HCT116 (cell line): ENCODE data around the gene ERC1. TPM values are rescaled to one million over a fixed set of nuclear protein-coding genes. Genes with fewer than 3 reads are reported as not detected.

ENCODE experiments used
- ATAC-seq: fragments of 200-7000 bp; cut with Tn5 transposase; 2 replicates; pipeline ENCODE4 v1.9.1; 2020; ENCODE audit warnings: mild to moderate bottlenecking, moderate library complexity
- BruUV-seq: library from RNA; stranded (reverse); fragments of 400-500 nt; replicated peaks from 2 replicates; lab custom pipeline; 2021; lab: Mats Ljungman, UMichigan
- CTCF ChIA-PET: fragments of 300-600 bp; sonication (Branson Sonifier 250); formaldehyde crosslinking; loops from one replicate; lab custom pipeline; 2021; ENCODE audit warnings: antibody characterized with exemption; lab: Charles Lee
- POLR2A ChIA-PET: fragments of 300-600, 350-600 bp; sonication (Branson Sonifier 250); formaldehyde crosslinking; loops from one replicate; lab custom pipeline; 2021; ENCODE audit warnings: antibody characterized with exemption; lab: Charles Lee
- RAD21 ChIA-PET, 2 experiments: fragments of 300-600 bp; sonication (Branson Sonifier 250); formaldehyde crosslinking; loops; one replicate each; lab custom pipeline; 2023; ENCODE audit warnings: low total read pairs in 2 of 2; ENCODE audit not compliant: uncharacterized antibody in 2 of 2, unreplicated experiment in 2 of 2, low non-redundant PET in 1 of 2; lab: Charles Lee
- DNase-seq: peaks from one replicate; pipeline ENCODE4 v3.0.0-alpha.2; 2010; ENCODE audit warnings: low read depth, low spot score
- H2AFZ ChIP-seq: fragments of 200-600 bp; shearing (Covaris generic), sonication (generic); 2 replicates; pipeline ENCODE4 v1.6.1; 2017; ENCODE audit warnings: low read depth, mixed run types, mixed read lengths, antibody characterized with exemption, low read length; ENCODE audit not compliant: poor library complexity, severe bottlenecking
- H3K27ac ChIP-seq: 2 replicates; pipeline ENCODE4 v1.5.1; 2012; ENCODE audit warnings: low read depth, low read length
- H3K27me3 ChIP-seq: fragments of 200-600 bp; sonication (generic); 2 replicates; pipeline ENCODE4 v1.6.1; 2016; ENCODE audit warnings: mixed run types, low read length, mixed read lengths; ENCODE audit not compliant: insufficient read depth
- H3K36me3 ChIP-seq, 2 experiments: fragments of 200-500 bp in 1 of 2; fragments of 200-600 bp in 1 of 2; sonication (Bioruptor generic) in 1 of 2; sonication (generic) in 1 of 2; 2 replicates each; pipeline versions ENCODE4 v1.5.1 to v1.6.1; 2014 to 2016; ENCODE audit warnings: low read length in 2 of 2, inconsistent platforms in 1 of 2, mixed read lengths in 1 of 2, mixed run types in 1 of 2; ENCODE audit not compliant: insufficient read depth in 2 of 2, control insufficient read depth in 1 of 2
- H3K4me1 ChIP-seq, 2 experiments: fragments of 200-600 bp in 1 of 2; sonication (generic) in 1 of 2; 2 replicates each; pipeline versions ENCODE4 v1.5.1 to v1.6.1; 2012 to 2017; ENCODE audit warnings: low read length in 2 of 2, inconsistent platforms in 1 of 2, mild to moderate bottlenecking in 1 of 2, mixed read lengths in 1 of 2, mixed run types in 1 of 2, moderate library complexity in 1 of 2; ENCODE audit not compliant: insufficient read depth in 2 of 2, control insufficient read depth in 1 of 2
- H3K4me2 ChIP-seq: fragments of 200-600 bp; sonication (generic); 2 replicates; pipeline ENCODE4 v1.6.1; 2017; ENCODE audit warnings: mixed run types, low read length, mixed read lengths
- H3K4me3 ChIP-seq, 2 experiments: fragments of 200-600 bp in 1 of 2; sonication (generic) in 1 of 2; replicated peaks in 1 of 2; 2 replicates each; pipeline ENCODE4 v1.5.1; 2011 to 2016; ENCODE audit warnings: low read length in 2 of 2, control low read depth in 1 of 2, low read depth in 1 of 2, mild to moderate bottlenecking in 1 of 2, mixed read lengths in 1 of 2, mixed run types in 1 of 2
- H3K79me2 ChIP-seq: fragments of 200-600 bp; sonication (generic); 2 replicates; pipeline ENCODE4 v1.6.1; 2017; ENCODE audit warnings: mild to moderate bottlenecking, mixed run types, low read length, moderate library complexity, mixed read lengths; ENCODE audit not compliant: insufficient read depth
- H3K9ac ChIP-seq: fragments of 200-600 bp; sonication (generic); 2 replicates; pipeline ENCODE4 v1.6.1; 2016; ENCODE audit warnings: low read length, mixed read lengths
- H3K9me2 ChIP-seq: fragments of 200-600 bp; sonication (generic), shearing (Covaris generic); 2 replicates; pipeline ENCODE4 v1.6.1; 2017; ENCODE audit warnings: mixed run types, mild to moderate bottlenecking, moderate library complexity; ENCODE audit not compliant: insufficient read depth
- H3K9me3 ChIP-seq, 2 experiments: fragments of 200-500 bp in 1 of 2; fragments of 200-600 bp in 1 of 2; sonication (Bioruptor generic) in 1 of 2; sonication (generic) in 1 of 2; 2 replicates each; pipeline ENCODE4 v1.6.1; 2014 to 2017; ENCODE audit warnings: low read length in 2 of 2, mixed read lengths in 2 of 2, inconsistent platforms in 1 of 2, low read depth in 1 of 2, mild to moderate bottlenecking in 1 of 2, mixed run types in 1 of 2, moderate library complexity in 1 of 2; ENCODE audit not compliant: control insufficient read depth in 1 of 2, insufficient read depth in 1 of 2
- H4K20me1 ChIP-seq: fragments of 200-600 bp; sonication (generic), shearing (Covaris generic); 2 replicates; pipeline ENCODE4 v1.6.1; 2017; ENCODE audit warnings: mixed run types, mild to moderate bottlenecking, moderate library complexity; ENCODE audit not compliant: insufficient read depth
- CBX3 ChIP-seq: IDR thresholded peaks from 2 replicates; pipeline ENCODE4 v1.6.1; 2012; ENCODE audit warnings: low read depth
- CEBPB ChIP-seq: IDR thresholded peaks from 2 replicates; pipeline ENCODE4 v1.6.1; 2012; ENCODE audit warnings: low read depth
- EGR1 ChIP-seq: IDR thresholded peaks from 2 replicates; pipeline ENCODE4 v1.6.1; 2012; ENCODE audit warnings: low read depth
- EZH2phosphoT487 ChIP-seq: fragments of 200-600 bp; IDR thresholded peaks from 2 replicates; pipeline ENCODE4 v1.6.1; 2018; ENCODE audit warnings: antibody characterized with exemption, borderline replicate concordance
- FOSL1 ChIP-seq: IDR thresholded peaks from 2 replicates; pipeline ENCODE4 v1.6.1; 2012; ENCODE audit warnings: low read depth
- JUND ChIP-seq: IDR thresholded peaks from 2 replicates; pipeline ENCODE4 v1.6.1; 2012
- MAX ChIP-seq: IDR thresholded peaks from 2 replicates; pipeline ENCODE4 v1.6.1; 2012
- POLR2A ChIP-seq: IDR thresholded peaks from 2 replicates; pipeline ENCODE4 v1.7.0; 2011; ENCODE audit warnings: borderline replicate concordance; ENCODE audit not compliant: insufficient read depth, insufficient read length; ENCODE audit errors: extremely low read depth
- POLR2AphosphoS5 ChIP-seq: IDR thresholded peaks from 2 replicates; pipeline ENCODE4 v1.6.1; 2011; ENCODE audit warnings: mild to moderate bottlenecking, low read depth, low read length, moderate library complexity
- RAD21 ChIP-seq: IDR thresholded peaks from 2 replicates; pipeline ENCODE4 v1.6.1; 2012; ENCODE audit warnings: low read depth, mild to moderate bottlenecking
- SRF ChIP-seq: IDR thresholded peaks from 2 replicates; pipeline ENCODE4 v1.6.1; 2012; ENCODE audit warnings: low read depth
- TCF7L2 ChIP-seq: IDR thresholded peaks from 2 replicates; pipeline ENCODE4 v1.7.0; 2011; ENCODE audit warnings: borderline replicate concordance, inconsistent platforms; ENCODE audit not compliant: insufficient read depth, insufficient read length; ENCODE audit errors: extremely low read depth
- YY1 ChIP-seq: IDR thresholded peaks from 2 replicates; pipeline ENCODE4 v1.6.1; 2011; ENCODE audit warnings: low read length, low read depth, moderate library complexity, mild to moderate bottlenecking; ENCODE audit not compliant: insufficient replicate concordance; ENCODE audit errors: extremely low read depth
- ZFX ChIP-seq: fragments of 450-650 bp; IDR thresholded peaks from 2 replicates; pipeline ENCODE4 v1.6.1; 2017
- intact Hi-C: fragments of 100-400 bp; cut with micrococcal nuclease; formaldehyde crosslinking; loops from 2 replicates; pipeline ENCODE4 v1.10.0; 2022
- total RNA-seq: library from RNA; stranded (reverse); gene quantifications from one replicate; pipeline ENCODE4 v1.2.1, GENCODE V29; 2021; ENCODE audit not compliant: unreplicated experiment
- TF ChIP-seq, protein P1 (sequence below): IDR thresholded peaks from 2 replicates; pipeline ENCODE4 v1.6.1; 2011; ENCODE audit warnings: mild to moderate bottlenecking, low read length, moderate library complexity; ENCODE audit not compliant: insufficient replicate concordance; ENCODE audit errors: extremely low read depth
- TF ChIP-seq, protein P2 (sequence below): IDR thresholded peaks from 2 replicates; pipeline ENCODE4 v1.6.1; 2012
- TF ChIP-seq, protein P3 (sequence below): IDR thresholded peaks from 2 replicates; pipeline ENCODE4 v1.6.1; 2012; ENCODE audit warnings: low read depth

The ERC1 gene
- total RNA-seq, 1 experiment from 2014 or later = 41.9 TPM

- BruUV-seq = no TSS peak
- DNase-seq (no peak), ATAC-seq (no peak)
- no peaks in the 10 kb centered on the region for H4K20me1 ChIP-seq
- no peak overlapping the region for H3K4me3 ChIP-seq
- no peak overlapping the region for H3K4me2 ChIP-seq
- peaks cover 0 to 16% of the 10 kb centered on the region in 2 experiments; a peak in 3 of 4 replicates for H3K9me3 ChIP-seq
- no peaks in the 10 kb centered on the region for H3K9me2 ChIP-seq
- peaks cover 30% of the 10 kb centered on the region for H3K79me2 ChIP-seq
- intact Hi-C loops = no loop called here
- no peak overlapping the region for H3K27ac ChIP-seq
- CTCF ChIA-PET = no interaction called here
- POLR2A ChIA-PET = no interaction called here
- RAD21 ChIA-PET = no interaction called here
- H3K4me1 ChIP-seq = no peaks in the 10 kb centered on the region
- H3K9ac ChIP-seq = no peak overlapping the region
- H3K36me3 ChIP-seq = no peaks in the 10 kb centered on the region
- no peak overlapping the region for H2AFZ ChIP-seq
- TF ChIP-seq RAD21 (no peak), CEBPB (no peak), ZFX (no peak), YY1 (no peak), FOSL1 (no peak), POLR2AphosphoS5 (no peak), EZH2phosphoT487 (no peak), EGR1 (no peak), MAX (no peak), JUND (no peak), POLR2A (no peak), TCF7L2 (no peak), CBX3 (no peak), SRF (no peak)
- TF ChIP-seq, protein P1, sequence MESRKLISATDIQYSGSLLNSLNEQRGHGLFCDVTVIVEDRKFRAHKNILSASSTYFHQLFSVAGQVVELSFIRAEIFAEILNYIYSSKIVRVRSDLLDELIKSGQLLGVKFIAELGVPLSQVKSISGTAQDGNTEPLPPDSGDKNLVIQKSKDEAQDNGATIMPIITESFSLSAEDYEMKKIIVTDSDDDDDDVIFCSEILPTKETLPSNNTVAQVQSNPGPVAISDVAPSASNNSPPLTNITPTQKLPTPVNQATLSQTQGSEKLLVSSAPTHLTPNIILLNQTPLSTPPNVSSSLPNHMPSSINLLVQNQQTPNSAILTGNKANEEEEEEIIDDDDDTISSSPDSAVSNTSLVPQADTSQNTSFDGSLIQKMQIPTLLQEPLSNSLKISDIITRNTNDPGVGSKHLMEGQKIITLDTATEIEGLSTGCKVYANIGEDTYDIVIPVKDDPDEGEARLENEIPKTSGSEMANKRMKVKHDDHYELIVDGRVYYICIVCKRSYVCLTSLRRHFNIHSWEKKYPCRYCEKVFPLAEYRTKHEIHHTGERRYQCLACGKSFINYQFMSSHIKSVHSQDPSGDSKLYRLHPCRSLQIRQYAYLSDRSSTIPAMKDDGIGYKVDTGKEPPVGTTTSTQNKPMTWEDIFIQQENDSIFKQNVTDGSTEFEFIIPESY = no peak
- TF ChIP-seq, protein P2, sequence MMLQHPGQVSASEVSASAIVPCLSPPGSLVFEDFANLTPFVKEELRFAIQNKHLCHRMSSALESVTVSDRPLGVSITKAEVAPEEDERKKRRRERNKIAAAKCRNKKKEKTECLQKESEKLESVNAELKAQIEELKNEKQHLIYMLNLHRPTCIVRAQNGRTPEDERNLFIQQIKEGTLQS = no peak
- TF ChIP-seq, protein P3, sequence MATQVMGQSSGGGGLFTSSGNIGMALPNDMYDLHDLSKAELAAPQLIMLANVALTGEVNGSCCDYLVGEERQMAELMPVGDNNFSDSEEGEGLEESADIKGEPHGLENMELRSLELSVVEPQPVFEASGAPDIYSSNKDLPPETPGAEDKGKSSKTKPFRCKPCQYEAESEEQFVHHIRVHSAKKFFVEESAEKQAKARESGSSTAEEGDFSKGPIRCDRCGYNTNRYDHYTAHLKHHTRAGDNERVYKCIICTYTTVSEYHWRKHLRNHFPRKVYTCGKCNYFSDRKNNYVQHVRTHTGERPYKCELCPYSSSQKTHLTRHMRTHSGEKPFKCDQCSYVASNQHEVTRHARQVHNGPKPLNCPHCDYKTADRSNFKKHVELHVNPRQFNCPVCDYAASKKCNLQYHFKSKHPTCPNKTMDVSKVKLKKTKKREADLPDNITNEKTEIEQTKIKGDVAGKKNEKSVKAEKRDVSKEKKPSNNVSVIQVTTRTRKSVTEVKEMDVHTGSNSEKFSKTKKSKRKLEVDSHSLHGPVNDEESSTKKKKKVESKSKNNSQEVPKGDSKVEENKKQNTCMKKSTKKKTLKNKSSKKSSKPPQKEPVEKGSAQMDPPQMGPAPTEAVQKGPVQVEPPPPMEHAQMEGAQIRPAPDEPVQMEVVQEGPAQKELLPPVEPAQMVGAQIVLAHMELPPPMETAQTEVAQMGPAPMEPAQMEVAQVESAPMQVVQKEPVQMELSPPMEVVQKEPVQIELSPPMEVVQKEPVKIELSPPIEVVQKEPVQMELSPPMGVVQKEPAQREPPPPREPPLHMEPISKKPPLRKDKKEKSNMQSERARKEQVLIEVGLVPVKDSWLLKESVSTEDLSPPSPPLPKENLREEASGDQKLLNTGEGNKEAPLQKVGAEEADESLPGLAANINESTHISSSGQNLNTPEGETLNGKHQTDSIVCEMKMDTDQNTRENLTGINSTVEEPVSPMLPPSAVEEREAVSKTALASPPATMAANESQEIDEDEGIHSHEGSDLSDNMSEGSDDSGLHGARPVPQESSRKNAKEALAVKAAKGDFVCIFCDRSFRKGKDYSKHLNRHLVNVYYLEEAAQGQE = no peak
- no peaks in the 10 kb centered on the region for H3K27me3 ChIP-seq
Measured at GRCh38 chr12:1054117-1054870, 63.3 kb downstream of the ERC1 start.
